B cell (primary cell): Measurements from ENCODE around the gene DIMT1. TPM values are rescaled to one million over a fixed set of nuclear protein-coding genes. Genes with fewer than 3 reads are reported as not detected.

Experiments used
- ATAC-seq: fragments of 200-7000 bp; cut with Tn5 transposase; one replicate; pipeline ENCODE4 v1.10.0; 2021; ENCODE audit warnings: low read depth, mild to moderate bottlenecking, moderate number of reproducible peaks, moderate library complexity
- CTCF ChIA-PET: fragments of 350-600 bp; sonication (Branson Sonifier 250); formaldehyde crosslinking; loops from one replicate; lab custom pipeline; 2021; ENCODE audit warnings: antibody characterized with exemption, inconsistent platforms; lab: Charles Lee
- POLR2A ChIA-PET: fragments of 350-600 bp; sonication (Branson Sonifier 250); formaldehyde crosslinking; loops from one replicate; lab custom pipeline; 2021; ENCODE audit warnings: antibody characterized with exemption; lab: Charles Lee
- DNase-seq: peaks from one replicate; pipeline ENCODE4 v3.0.0; 2013
- H2AFZ ChIP-seq: 2 replicates; pipeline ENCODE4 v1.6.1; 2012; ENCODE audit warnings: mild to moderate bottlenecking, low read depth, low read length; ENCODE audit not compliant: insufficient read depth, poor library complexity, severe bottlenecking
- H3K27ac ChIP-seq, 2 donors: 1 replicate in 1 of 2; 2 replicates in 1 of 2; pipeline ENCODE4 v1.5.1; 2012 to 2013; ENCODE audit warnings: low read length in 2 of 2, mild to moderate bottlenecking in 2 of 2, moderate library complexity in 1 of 2
- H3K27me3 ChIP-seq, 4 experiments: fragments of 200-600 bp in 1 of 4; sonication (generic) in 1 of 4; replicated peaks in 1 of 4; 1 replicate in 2 of 4; 2 replicates in 2 of 4; pipeline versions ENCODE4 v1.6.1 to v1.7.0; 2013 to 2016; ENCODE audit warnings: low read length in 3 of 4, mild to moderate bottlenecking in 2 of 4, mixed read lengths in 1 of 4, moderate library complexity in 1 of 4; ENCODE audit not compliant: insufficient read depth in 4 of 4, control insufficient read depth in 3 of 4; ENCODE audit errors: control extremely low read depth in 1 of 4
- H3K36me3 ChIP-seq, 2 experiments: replicated peaks in 1 of 2; 1 replicate in 1 of 2; 2 replicates in 1 of 2; pipeline versions ENCODE4 v1.6.1 to v1.7.1; 2013; ENCODE audit warnings: low read length in 1 of 2; ENCODE audit not compliant: insufficient read depth in 2 of 2, control insufficient read depth in 1 of 2; ENCODE audit errors: control extremely low read depth in 1 of 2, extremely low read depth in 1 of 2
- H3K4me1 ChIP-seq, 2 donors: fragments of 200-600 bp in 1 of 2; sonication (generic) in 1 of 2; 1 replicate in 1 of 2; 2 replicates in 1 of 2; pipeline versions ENCODE4 v1.5.1 to v1.6.1; 2013 to 2017; ENCODE audit warnings: low read length in 2 of 2; ENCODE audit not compliant: control insufficient read depth in 2 of 2, insufficient read depth in 2 of 2
- H3K4me2 ChIP-seq: replicated peaks from 2 replicates; pipeline ENCODE3; 2012; ENCODE audit warnings: mild to moderate bottlenecking, low read depth, low read length; ENCODE audit not compliant: poor library complexity, severe bottlenecking
- H3K4me3 ChIP-seq, 5 experiments: fragments of 200-600 bp in 1 of 5; sonication (generic) in 1 of 5; 1 replicate in 3 of 5; 2 replicates in 2 of 5; pipeline versions ENCODE4 v1.5.1 to v1.7.0; 2011 to 2016; ENCODE audit warnings: low read length in 4 of 5, mild to moderate bottlenecking in 4 of 5, low read depth in 2 of 5, control low read depth in 1 of 5, moderate library complexity in 1 of 5; ENCODE audit not compliant: insufficient read depth in 1 of 5; ENCODE audit errors: control extremely low read depth in 1 of 5, extremely low read depth in 1 of 5
- H3K79me2 ChIP-seq: fragments of 200-600 bp; sonication (generic); one replicate; pipeline ENCODE4 v1.6.0; 2016; ENCODE audit warnings: low read length; ENCODE audit not compliant: control insufficient read depth, insufficient read depth
- H3K9ac ChIP-seq: fragments of 200-600 bp; sonication (generic); 2 replicates; pipeline ENCODE4 v1.6.1; 2017; ENCODE audit warnings: mild to moderate bottlenecking, low read length, moderate library complexity
- H3K9me3 ChIP-seq, 3 donors: one replicate each; pipeline versions ENCODE4 v1.6.1 to v1.7.1; 2013; ENCODE audit warnings: low read length in 2 of 3; ENCODE audit not compliant: control insufficient read depth in 2 of 3, insufficient read depth in 1 of 3; ENCODE audit errors: control extremely low read depth in 1 of 3
- H4K20me1 ChIP-seq: 2 replicates; pipeline ENCODE4 v1.6.0; 2012; ENCODE audit warnings: mild to moderate bottlenecking, low read length; ENCODE audit not compliant: insufficient read depth, control insufficient read depth, poor library complexity, severe bottlenecking
- H3K27ac Mint-ChIP-seq: one replicate; pipeline ENCODE4 v1.8.0; 2021; ENCODE audit warnings: mixed read lengths
- H3K27me3 Mint-ChIP-seq: one replicate; pipeline ENCODE4 v1.8.0; 2021; ENCODE audit warnings: mixed read lengths
- H3K4me1 Mint-ChIP-seq: one replicate; pipeline ENCODE4 v1.8.0; 2021; ENCODE audit warnings: mixed read lengths
- H3K4me3 Mint-ChIP-seq: one replicate; pipeline ENCODE4 v1.8.0; 2021; ENCODE audit warnings: mixed read lengths
- H3K9me3 Mint-ChIP-seq: one replicate; pipeline ENCODE4 v1.8.0; 2022; ENCODE audit warnings: mixed read lengths; ENCODE audit not compliant: insufficient read depth
- EZH2 ChIP-seq: IDR thresholded peaks from 2 replicates; pipeline ENCODE4 v1.6.1; 2012; ENCODE audit warnings: borderline replicate concordance, low read depth, mild to moderate bottlenecking, moderate library complexity, low read length; ENCODE audit not compliant: insufficient read depth, poor library complexity, severe bottlenecking
- WGBS: methylation state at CpG from one replicate; pipeline ENCODE4 v1.1.5; 2013; ENCODE audit warnings: missing lambda C conversion rate; ENCODE audit not compliant: insufficient coverage; 5-methylcytosine and 5-hydroxymethylcytosine counted together
- intact Hi-C: fragments of 100-400 bp; cut with micrococcal nuclease; formaldehyde crosslinking; loops from one replicate; pipeline ENCODE4 v1.10.0; 2022
- polyA plus RNA-seq: library from polyadenylated mRNA; depleted of rRNA; stranded (reverse); fragments of >200 nt; gene quantifications from 2 replicates; pipeline ENCODE4 v1.2.3, GENCODE V29; 2012
- total RNA-seq, 2 donors: library from RNA; stranded (reverse); fragments of 120-200 nt in 1 of 2; gene quantifications; 1 replicate in 1 of 2; 2 replicates in 1 of 2; pipeline versions ENCODE4 v1.2.3 to v1.2.4, GENCODE V29; 2013 to 2022
- TF ChIP-seq, protein P1 (sequence below): fragments of 200-600 bp; IDR thresholded peaks from one replicate; pipeline ENCODE4 v1.8.0; 2022; ENCODE audit warnings: antibody characterized with exemption, mild to moderate bottlenecking

Gene DIMT1
- total and polyA plus RNA-seq, 2 donors (not counting 1 experiment from before 2014, with no cell fraction given): 16.0 to 20.7 TPM

DNA sequence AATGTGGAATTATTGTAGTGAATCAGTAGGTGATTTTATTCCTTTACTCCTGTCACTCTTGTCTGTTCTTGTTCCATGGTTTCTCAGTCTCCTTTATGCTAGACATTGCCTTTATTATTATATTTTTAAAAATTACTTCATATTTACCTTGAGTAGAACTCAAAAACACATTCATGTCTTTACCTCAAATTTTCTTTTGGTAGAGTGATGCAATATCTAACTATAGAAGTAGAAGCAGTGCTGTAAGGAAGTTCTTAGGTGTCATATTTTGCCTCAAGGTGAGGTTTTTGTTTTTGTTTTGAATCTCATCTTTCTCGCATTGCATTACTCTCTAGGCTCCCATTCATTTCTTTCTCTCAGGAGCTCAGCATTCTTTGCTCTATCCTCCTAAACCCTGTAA is 21.1 kb upstream of the DIMT1 start:
- no peak for DNase-seq
- H3K27me3 Mint-ChIP-seq: no peaks in the 10 kb centered on the region
- no peaks in the 10 kb centered on the region for H3K9me3 Mint-ChIP-seq
- Histone ChIP-seq H3K79me2 (peaks cover 86% of the 10 kb centered on the region), H3K27me3 (no peaks in the 10 kb centered on the region), H3K9me3 (no peaks in the 10 kb centered on the region), H3K36me3 (no peaks in the 10 kb centered on the region), H4K20me1 (peaks cover 14% of the 10 kb centered on the region), H3K4me3 (no peak overlapping the region), H3K4me1 (no peaks in the 10 kb centered on the region), H3K4me2 (no peak overlapping the region), H3K27ac (no peak overlapping the region), H2AFZ (no peak overlapping the region), H3K9ac (no peak overlapping the region)
- ATAC-seq: no peak
- ChIA-PET CTCF (no interaction called here), POLR2A (no interaction called here)
- H3K4me1 Mint-ChIP-seq: peaks cover 5% of the 10 kb centered on the region
- no peak overlapping the region for H3K27ac Mint-ChIP-seq
- TF ChIP-seq, protein P1, sequence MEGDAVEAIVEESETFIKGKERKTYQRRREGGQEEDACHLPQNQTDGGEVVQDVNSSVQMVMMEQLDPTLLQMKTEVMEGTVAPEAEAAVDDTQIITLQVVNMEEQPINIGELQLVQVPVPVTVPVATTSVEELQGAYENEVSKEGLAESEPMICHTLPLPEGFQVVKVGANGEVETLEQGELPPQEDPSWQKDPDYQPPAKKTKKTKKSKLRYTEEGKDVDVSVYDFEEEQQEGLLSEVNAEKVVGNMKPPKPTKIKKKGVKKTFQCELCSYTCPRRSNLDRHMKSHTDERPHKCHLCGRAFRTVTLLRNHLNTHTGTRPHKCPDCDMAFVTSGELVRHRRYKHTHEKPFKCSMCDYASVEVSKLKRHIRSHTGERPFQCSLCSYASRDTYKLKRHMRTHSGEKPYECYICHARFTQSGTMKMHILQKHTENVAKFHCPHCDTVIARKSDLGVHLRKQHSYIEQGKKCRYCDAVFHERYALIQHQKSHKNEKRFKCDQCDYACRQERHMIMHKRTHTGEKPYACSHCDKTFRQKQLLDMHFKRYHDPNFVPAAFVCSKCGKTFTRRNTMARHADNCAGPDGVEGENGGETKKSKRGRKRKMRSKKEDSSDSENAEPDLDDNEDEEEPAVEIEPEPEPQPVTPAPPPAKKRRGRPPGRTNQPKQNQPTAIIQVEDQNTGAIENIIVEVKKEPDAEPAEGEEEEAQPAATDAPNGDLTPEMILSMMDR: no peak
- no peak for TF ChIP-seq EZH2
- H3K4me3 Mint-ChIP-seq: no peak overlapping the region
- intact Hi-C loops: no loop called here
- WGBS: no CpG with 5 or more reads among the region's 1 CpG

DNA sequence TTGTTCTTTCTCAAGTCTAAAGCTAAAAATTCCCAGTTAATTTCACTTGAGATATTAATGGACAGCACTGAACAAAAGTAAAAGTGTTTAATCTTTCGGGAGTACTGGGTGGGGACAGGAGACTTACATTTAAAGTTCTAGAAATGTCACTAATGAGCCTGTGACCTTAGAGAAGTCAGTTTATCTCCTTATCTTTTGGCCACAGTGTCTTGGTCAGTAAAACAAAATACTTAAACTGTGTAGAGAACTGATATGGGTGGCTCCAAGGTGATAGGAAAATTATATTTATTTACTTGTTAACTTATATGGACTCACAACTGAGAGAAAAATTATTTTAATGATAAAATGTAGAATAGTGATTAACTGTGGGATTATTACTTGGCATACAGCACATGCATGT is 17.7 kb upstream of the DIMT1 start:
- no peak overlapping the region for H3K4me3 Mint-ChIP-seq
- Histone ChIP-seq H3K79me2 (peaks cover 91% of the 10 kb centered on the region), H3K4me1 (no peaks in the 10 kb centered on the region), H2AFZ (no peak overlapping the region), H3K9ac (no peak overlapping the region), H3K36me3 (peaks cover 0 to 6% of the 10 kb centered on the region in 2 experiments), H3K9me3 (no peaks in the 10 kb centered on the region), H3K4me2 (no peak overlapping the region), H4K20me1 (peaks cover 14% of the 10 kb centered on the region), H3K4me3 (no peak overlapping the region), H3K27ac (no peak overlapping the region), H3K27me3 (no peaks in the 10 kb centered on the region)
- ChIA-PET CTCF (no interaction called here), POLR2A (no interaction called here)
- no peaks in the 10 kb centered on the region for H3K9me3 Mint-ChIP-seq
- no peak for ATAC-seq
- no peaks in the 10 kb centered on the region for H3K27me3 Mint-ChIP-seq
- WGBS: no CpG with 5 or more reads among the region's 1 CpG
- H3K27ac Mint-ChIP-seq: no peak overlapping the region
- DNase-seq: no peak
- intact Hi-C loops: no loop called here
- H3K4me1 Mint-ChIP-seq: peaks cover 3% of the 10 kb centered on the region
- TF ChIP-seq EZH2: no peak
- TF ChIP-seq, protein P1: no peak
